Forelimb muscle (tissue), 1 donor: ENCODE data around the gene ANKRD63. TPM values are rescaled to one million over a fixed set of nuclear protein-coding genes. Genes with fewer than 3 reads are reported as not detected.

ENCODE experiments used
- DNase-seq: peaks from one replicate; pipeline ENCODE4 v3.0.0-alpha.2; 2013; ENCODE audit warnings: low read depth
- polyA plus RNA-seq: library from polyadenylated mRNA; unstranded; fragments of 120-200 nt; gene quantifications from one replicate; pipeline ENCODE4 v1.2.1, GENCODE V29; 2013; ENCODE audit not compliant: insufficient read length

ANKRD63 gene
- polyA plus RNA-seq, 1 donor, result 0.32 TPM

GRCh38 chr15:40279437-40280141 is 3.3 kb downstream of the ANKRD63 start:
- no peak for DNase-seq

- no peak for DNase-seq
These were observed 4.8 kb downstream of the ANKRD63 start for GRCh38 chr15:40278026-40278425.

GRCh38 chr15:40277471-40277870 is 5.4 kb downstream of the ANKRD63 start:
- DNase-seq, result no peak

GRCh38 chr15:40276927-40277326 is 5.9 kb downstream of the ANKRD63 start:
- DNase-seq, result no peak

GRCh38 chr15:40275954-40276353 is 6.9 kb downstream of the ANKRD63 start:
- no peak for DNase-seq

GRCh38 chr15:40275523-40275922 is 7.3 kb downstream of the ANKRD63 start:
- no peak for DNase-seq

- no peak for DNase-seq
These were observed 8.3 kb downstream of the ANKRD63 start for GRCh38 chr15:40274350-40275274.

- DNase-seq, result no peak
These were observed 9.4 kb downstream of the ANKRD63 start for GRCh38 chr15:40273428-40273827.

- no peak for DNase-seq
These were observed 10.3 kb downstream of the ANKRD63 start for GRCh38 chr15:40272485-40273056.

GRCh38 chr15:40271685-40272484 is 11.0 kb downstream of the ANKRD63 start:
- no peak for DNase-seq

GRCh38 chr15:40270246-40270995 is 12.4 kb downstream of the ANKRD63 start:
- no peak for DNase-seq

- no peak for DNase-seq
These were observed 13.3 kb downstream of the ANKRD63 start for GRCh38 chr15:40269604-40270003.

GRCh38 chr15:40267670-40268069 is 15.2 kb downstream of the ANKRD63 start:
- DNase-seq, result no peak

- DNase-seq, result no peak
These were observed 16.0 kb downstream of the ANKRD63 start for GRCh38 chr15:40266828-40267304.

GRCh38 chr15:40265875-40266274 is 17.0 kb downstream of the ANKRD63 start:
- no peak for DNase-seq

GRCh38 chr15:40265355-40265754 is 17.5 kb downstream of the ANKRD63 start:
- no peak for DNase-seq

GRCh38 chr15:40264321-40265153 is 18.3 kb downstream of the ANKRD63 start:
- DNase-seq, result no peak

- DNase-seq, result peak; percentile 76
These were observed 19.7 kb downstream of the ANKRD63 start for GRCh38 chr15:40263024-40263754.

- DNase-seq, result no peak
These were observed 23.8 kb downstream of the ANKRD63 start for GRCh38 chr15:40259021-40259420.
